CD4-positive, CD25-positive, alpha-beta regulatory T cell (primary cell): ENCODE data around the gene TAF1C. TPM values are rescaled to one million over a fixed set of nuclear protein-coding genes. Genes with fewer than 3 reads are reported as not detected.

ENCODE experiments used
- ATAC-seq, 2 donors: fragments of 150-1000 bp; cut with Tn5 transposase; one replicate each; pipeline ENCODE4 v1.10.0; 2021; ENCODE audit warnings: low read depth in 2 of 2, moderate number of reproducible peaks in 2 of 2, moderate library complexity in 1 of 2
- DNase-seq, 3 donors: peaks; one replicate each; pipeline versions ENCODE4 v3.0.0 to v3.0.0-alpha.2; 2012 to 2022; ENCODE audit warnings: mixed read lengths in 1 of 3
- H3K27ac ChIP-seq: one replicate; pipeline ENCODE4 v1.7.0; 2013; ENCODE audit warnings: mild to moderate bottlenecking, low read length; ENCODE audit not compliant: insufficient read depth, poor library complexity, severe bottlenecking
- H3K27me3 ChIP-seq: one replicate; pipeline ENCODE4 v1.7.0; 2013; ENCODE audit warnings: low read length; ENCODE audit not compliant: control insufficient read depth, insufficient read depth
- H3K36me3 ChIP-seq: one replicate; pipeline ENCODE4 v1.7.0; 2013; ENCODE audit warnings: mild to moderate bottlenecking, low read length, moderate library complexity; ENCODE audit not compliant: control insufficient read depth, insufficient read depth
- H3K4me1 ChIP-seq: 2 replicates; pipeline ENCODE4 v1.7.0; 2013; ENCODE audit warnings: mild to moderate bottlenecking, low read length; ENCODE audit not compliant: insufficient read depth, control insufficient read depth, poor library complexity, severe bottlenecking
- H3K4me3 ChIP-seq: one replicate; pipeline ENCODE4 v1.7.0; 2013; ENCODE audit warnings: low read depth, mild to moderate bottlenecking, low read length, moderate library complexity
- H3K9me3 ChIP-seq, 2 experiments: 1 replicate in 1 of 2; 2 replicates in 1 of 2; pipeline ENCODE4 v1.7.0; 2013; ENCODE audit warnings: low read length in 2 of 2, mild to moderate bottlenecking in 1 of 2, moderate library complexity in 1 of 2; ENCODE audit not compliant: control insufficient read depth in 2 of 2
- H3K27ac Mint-ChIP-seq, 3 donors: one replicate each; pipeline ENCODE4 v1.8.0; 2020 to 2022; ENCODE audit warnings: mild to moderate bottlenecking in 3 of 3, mixed read lengths in 3 of 3, moderate library complexity in 2 of 3
- H3K27me3 Mint-ChIP-seq: one replicate; pipeline ENCODE4 v1.8.0; 2022; ENCODE audit warnings: mild to moderate bottlenecking, mixed read lengths
- H3K36me3 Mint-ChIP-seq: one replicate; pipeline ENCODE4 v1.8.0; 2020; ENCODE audit warnings: mixed read lengths
- H3K4me1 Mint-ChIP-seq, 4 donors: one replicate each; pipeline ENCODE4 v1.8.0; 2020 to 2022; ENCODE audit warnings: mixed read lengths in 4 of 4, mild to moderate bottlenecking in 1 of 4
- H3K4me3 Mint-ChIP-seq, 4 donors: one replicate each; pipeline ENCODE4 v1.8.0; 2020 to 2022; ENCODE audit warnings: mild to moderate bottlenecking in 4 of 4, mixed read lengths in 4 of 4, moderate library complexity in 3 of 4
- H3K9me3 Mint-ChIP-seq, 7 donors: one replicate each; pipeline ENCODE4 v1.8.0; 2020 to 2022; ENCODE audit warnings: mixed read lengths in 7 of 7, mild to moderate bottlenecking in 3 of 7, moderate library complexity in 2 of 7
- polyA plus RNA-seq, 4 donors: library from polyadenylated mRNA; unstranded; fragments of 300-500 nt; fragmentation: Illumina TruSeq; gene quantifications; one replicate each; pipeline ENCODE4 v1.2.3, GENCODE V29; 2021
- total RNA-seq: library from RNA; stranded (reverse); gene quantifications from one replicate; pipeline ENCODE4 v1.2.3, GENCODE V29; 2022

TAF1C gene
- total and polyA plus RNA-seq, 5 donors from 2014 or later = 6.3 to 90.6 (median 7.3) TPM

DNA sequence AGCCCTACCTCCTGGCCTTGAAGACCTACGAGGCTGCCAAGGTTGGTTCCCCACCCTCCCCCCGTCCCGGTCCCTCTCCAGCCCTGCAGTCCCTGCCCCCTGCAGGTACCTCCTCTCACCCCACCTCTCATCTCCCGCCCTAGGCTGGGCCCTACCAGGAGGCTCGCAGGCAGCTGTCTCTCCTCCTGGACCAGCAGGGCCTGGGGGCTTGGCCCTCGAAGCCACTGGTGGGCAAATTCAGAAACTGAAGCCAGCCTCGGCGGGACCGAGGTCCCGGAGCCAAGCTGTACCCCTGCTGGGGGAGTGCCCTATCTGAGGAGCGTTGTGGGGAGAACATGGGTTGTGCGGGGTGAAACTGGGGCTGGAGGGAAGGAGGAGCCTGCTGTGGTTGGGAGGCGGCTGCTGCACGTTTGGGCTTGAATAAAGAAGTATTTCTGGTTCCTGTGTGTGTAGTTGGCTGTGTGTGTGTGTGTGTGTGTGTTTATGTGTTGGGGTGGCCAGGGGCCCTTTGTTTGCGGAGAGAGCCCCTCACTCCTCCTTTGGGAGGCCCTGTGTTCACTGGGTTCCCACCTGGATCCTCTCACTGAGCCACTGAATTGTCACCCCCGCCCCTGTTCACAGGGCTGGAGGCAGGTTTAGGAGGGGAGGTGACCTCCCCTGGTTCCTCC lies 10.0 kb upstream of the TAF1C start:
- no peaks in the 10 kb centered on the region for H3K9me3 Mint-ChIP-seq
- H3K27ac Mint-ChIP-seq = no peak overlapping the region
- Histone ChIP-seq H3K4me3 (no peak overlapping the region), H3K27me3 (no peaks in the 10 kb centered on the region), H3K27ac (no peak overlapping the region), H3K9me3 (no peaks in the 10 kb centered on the region), H3K36me3 (no peaks in the 10 kb centered on the region), H3K4me1 (peaks cover 11% of the 10 kb centered on the region)
- H3K27me3 Mint-ChIP-seq = no peaks in the 10 kb centered on the region
- H3K36me3 Mint-ChIP-seq = no peaks in the 10 kb centered on the region
- H3K4me3 Mint-ChIP-seq = no peak overlapping the region
- DNase-seq = no peak
- no peak for ATAC-seq
- peaks cover 5 to 21% (median 6%) of the 10 kb centered on the region in 4 donors for H3K4me1 Mint-ChIP-seq

DNA sequence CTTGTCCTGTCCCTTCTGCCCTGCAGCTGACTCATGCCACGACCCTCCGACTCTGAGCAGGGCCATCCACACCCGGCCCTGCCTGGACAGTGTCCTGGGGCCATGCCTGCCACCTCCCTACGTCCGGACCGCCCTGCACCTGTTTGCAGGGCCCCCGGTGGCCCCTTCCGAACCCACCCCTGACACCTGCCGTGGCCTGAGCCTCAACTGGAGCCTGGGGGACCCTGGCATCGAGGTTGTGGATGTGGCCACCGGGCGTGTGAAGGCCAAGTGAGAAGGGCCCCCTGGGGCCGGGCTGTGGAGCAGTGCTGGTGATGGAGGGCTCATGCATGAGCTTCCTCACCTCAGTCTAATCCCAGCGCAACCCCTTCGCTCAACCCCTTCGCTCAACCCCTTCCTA lies 9.2 kb upstream of the TAF1C start:
- H3K27ac Mint-ChIP-seq = no peak overlapping the region
- no peaks in the 10 kb centered on the region for H3K36me3 Mint-ChIP-seq
- no peak for DNase-seq
- Histone ChIP-seq H3K9me3 (no peaks in the 10 kb centered on the region), H3K4me3 (no peak overlapping the region), H3K27me3 (no peaks in the 10 kb centered on the region), H3K27ac (no peak overlapping the region), H3K36me3 (no peaks in the 10 kb centered on the region), H3K4me1 (peaks cover 11% of the 10 kb centered on the region)
- H3K4me3 Mint-ChIP-seq = no peak overlapping the region
- no peaks in the 10 kb centered on the region for H3K27me3 Mint-ChIP-seq
- ATAC-seq = no peak
- H3K4me1 Mint-ChIP-seq = peaks cover 5 to 21% (median 6%) of the 10 kb centered on the region in 4 donors
- no peaks in the 10 kb centered on the region for H3K9me3 Mint-ChIP-seq

DNA sequence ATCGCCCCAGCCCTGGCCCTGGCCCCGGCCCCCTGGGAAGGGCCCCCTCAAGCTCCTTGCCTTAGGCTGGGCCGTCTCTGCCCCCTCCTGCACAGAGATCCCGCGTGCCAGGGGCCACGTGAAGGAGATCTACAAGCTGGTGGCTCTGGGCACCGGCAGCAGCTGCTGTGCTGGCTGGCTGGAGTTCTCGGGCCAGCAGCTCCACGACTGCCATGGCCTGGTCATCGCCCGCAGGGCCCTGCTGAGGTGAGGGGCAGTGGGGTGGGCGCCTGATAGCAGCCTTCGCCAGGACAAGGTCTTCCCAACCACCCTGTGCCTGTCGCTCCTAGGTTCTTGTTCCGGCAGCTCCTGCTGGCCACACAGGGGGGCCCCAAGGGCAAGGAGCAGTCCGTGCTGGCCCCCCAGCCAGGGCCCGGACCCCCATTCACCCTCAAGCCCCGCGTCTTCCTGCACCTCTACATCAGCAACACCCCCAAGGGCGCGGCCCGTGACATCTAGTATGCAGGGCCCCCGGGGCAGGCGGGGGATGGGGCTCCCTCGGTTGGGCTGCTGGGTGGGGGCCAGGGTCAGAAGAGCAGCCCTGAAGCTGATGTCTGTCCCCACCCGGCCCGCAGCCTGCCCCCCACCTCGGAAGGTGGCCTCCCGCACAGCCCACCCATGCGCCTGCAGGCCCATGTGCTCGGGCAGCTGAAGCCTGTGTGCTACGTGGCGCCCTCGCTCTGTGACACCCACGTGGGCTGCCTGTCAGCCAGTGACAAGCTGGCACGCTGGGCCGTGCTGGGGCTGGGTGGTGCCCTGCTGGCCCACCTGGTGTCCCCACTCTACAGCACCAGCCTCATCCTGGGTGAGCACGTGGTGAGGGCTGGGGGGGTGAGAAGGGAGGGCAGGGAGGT lies 8.6 kb upstream of the TAF1C start:
- H3K27ac Mint-ChIP-seq = no peak overlapping the region
- peaks cover 5 to 21% (median 6%) of the 10 kb centered on the region in 4 donors for H3K4me1 Mint-ChIP-seq
- H3K27me3 Mint-ChIP-seq = no peaks in the 10 kb centered on the region
- Histone ChIP-seq H3K4me1 (peaks cover 11% of the 10 kb centered on the region), H3K27me3 (no peaks in the 10 kb centered on the region), H3K27ac (no peak overlapping the region), H3K9me3 (no peaks in the 10 kb centered on the region), H3K36me3 (no peaks in the 10 kb centered on the region), H3K4me3 (no peak overlapping the region)
- no peaks in the 10 kb centered on the region for H3K9me3 Mint-ChIP-seq
- no peak for DNase-seq
- no peak for ATAC-seq
- no peaks in the 10 kb centered on the region for H3K36me3 Mint-ChIP-seq
- H3K4me3 Mint-ChIP-seq = no peak overlapping the region

DNA sequence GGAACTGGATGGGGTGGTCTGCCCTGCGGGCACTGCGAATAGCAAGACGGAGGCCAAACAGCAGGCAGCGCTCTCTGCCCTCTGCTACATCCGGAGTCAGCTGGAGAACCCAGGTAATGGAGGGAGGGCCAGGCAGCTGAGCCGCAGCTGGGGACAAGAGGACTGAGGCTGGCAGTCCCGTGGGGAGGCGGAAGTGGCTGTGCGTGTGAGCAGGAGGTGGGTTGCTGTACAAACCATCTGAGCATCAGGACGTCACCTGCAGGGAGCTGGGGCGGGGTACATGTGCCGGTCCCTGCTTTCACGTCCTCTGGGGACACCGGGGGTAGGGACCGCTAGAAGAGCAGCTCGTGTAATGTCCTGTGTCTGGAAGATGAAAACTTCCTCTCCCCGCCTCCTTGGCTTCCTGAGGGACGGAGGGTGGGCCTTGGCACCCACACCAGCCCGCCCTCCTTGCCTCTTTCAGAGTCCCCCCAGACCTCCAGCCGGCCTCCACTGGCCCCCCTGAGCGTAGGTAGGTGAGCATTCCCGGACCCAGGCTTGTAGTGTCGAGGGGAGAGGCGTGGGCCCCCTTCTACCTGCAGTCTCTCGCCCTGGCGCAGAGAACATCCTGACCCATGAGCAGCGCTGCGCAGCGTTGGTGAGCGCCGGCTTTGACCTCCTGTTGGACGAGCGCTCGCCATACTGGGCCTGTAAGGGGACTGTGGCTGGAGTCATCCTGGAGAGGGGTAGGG lies 7.8 kb upstream of the TAF1C start:
- Mint-ChIP-seq H3K4me3 (peak overlapping the region in 3 of 4 donors; percentile 72 to 83 (median 79)), H3K9me3 (no peaks in the 10 kb centered on the region), H3K27ac (peak overlapping the region; percentile 57 to 93 (median 87)), H3K27me3 (no peaks in the 10 kb centered on the region), H3K36me3 (no peaks in the 10 kb centered on the region), H3K4me1 (peaks cover 5 to 21% (median 6%) of the 10 kb centered on the region in 4 donors)
- ATAC-seq (peak; percentile 80 to 84), DNase-seq (peak in 2 of 3 donors; percentile 40 to 83)
- Histone ChIP-seq H3K9me3 (no peaks in the 10 kb centered on the region), H3K4me1 (peaks cover 11% of the 10 kb centered on the region), H3K27me3 (no peaks in the 10 kb centered on the region), H3K4me3 (no peak overlapping the region), H3K36me3 (no peaks in the 10 kb centered on the region), H3K27ac (no peak overlapping the region)

DNA sequence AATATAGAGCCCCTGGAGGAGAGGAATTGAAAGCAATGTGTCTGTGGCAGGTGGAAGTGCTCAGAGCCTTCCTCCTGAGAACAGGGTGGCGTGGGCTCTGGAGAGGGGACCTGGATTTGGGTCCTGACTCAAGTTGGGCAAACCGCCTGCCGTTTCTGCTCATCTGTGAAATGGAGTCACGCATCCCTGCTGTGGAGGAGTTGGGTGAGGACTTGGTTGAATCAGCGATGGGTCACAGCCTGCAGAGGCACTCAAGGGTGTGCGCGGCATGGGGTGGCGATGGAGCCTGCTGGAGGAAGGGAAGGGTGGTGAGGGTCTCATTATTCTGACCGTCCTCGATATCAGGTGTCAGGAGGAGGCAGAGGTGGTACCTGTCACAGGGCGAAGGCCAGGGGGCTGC lies 7.2 kb upstream of the TAF1C start:
- no peaks in the 10 kb centered on the region for H3K9me3 Mint-ChIP-seq
- no peak overlapping the region for H3K27ac ChIP-seq
- H3K36me3 ChIP-seq = no peaks in the 10 kb centered on the region
- no peaks in the 10 kb centered on the region for H3K27me3 ChIP-seq
- H3K4me1 Mint-ChIP-seq = peaks cover 5 to 21% (median 6%) of the 10 kb centered on the region in 4 donors
- no peaks in the 10 kb centered on the region for H3K27me3 Mint-ChIP-seq
- DNase-seq (peak in 1 of 3 donors; percentile 13), ATAC-seq (no peak)
- H3K27ac Mint-ChIP-seq = peak overlapping the region; percentile 57 to 87 (median 70)
- peak overlapping the region in 3 of 4 donors; percentile 72 to 83 (median 79) for H3K4me3 Mint-ChIP-seq
- H3K4me3 ChIP-seq = no peak overlapping the region
- peaks cover 11% of the 10 kb centered on the region for H3K4me1 ChIP-seq
- H3K36me3 Mint-ChIP-seq = no peaks in the 10 kb centered on the region
- H3K9me3 ChIP-seq = no peaks in the 10 kb centered on the region

DNA sequence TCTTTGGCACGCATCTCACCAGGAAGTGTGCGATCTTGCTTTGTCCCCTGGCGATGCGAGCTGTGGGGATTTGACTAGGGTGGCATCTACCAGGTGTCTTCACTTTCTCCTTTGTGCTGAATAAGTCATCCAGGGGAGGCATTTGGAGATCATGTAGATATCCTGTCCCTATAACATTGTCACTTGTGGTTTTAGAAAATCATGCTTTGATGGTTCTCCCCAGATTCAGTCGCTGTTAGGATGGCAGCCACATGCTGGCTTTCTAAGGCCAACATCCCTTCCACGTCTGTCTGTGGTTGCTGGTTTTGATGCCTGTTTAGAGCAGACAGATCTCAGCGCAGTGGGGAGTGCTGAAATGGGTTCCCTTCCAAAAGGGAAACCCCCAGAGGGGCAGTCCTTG lies 6.6 kb upstream of the TAF1C start:
- H3K4me3 ChIP-seq = peak overlapping the region; percentile 5
- DNase-seq (peak in 1 of 3 donors; percentile 41), ATAC-seq (no peak)
- peaks cover 5 to 21% (median 6%) of the 10 kb centered on the region in 4 donors for H3K4me1 Mint-ChIP-seq
- no peaks in the 10 kb centered on the region for H3K36me3 Mint-ChIP-seq
- no peaks in the 10 kb centered on the region for H3K27me3 ChIP-seq
- no peaks in the 10 kb centered on the region for H3K27me3 Mint-ChIP-seq
- peaks cover 11% of the 10 kb centered on the region for H3K4me1 ChIP-seq
- no peaks in the 10 kb centered on the region for H3K36me3 ChIP-seq
- peak overlapping the region in 2 of 3 donors; percentile 57 to 87 for H3K27ac Mint-ChIP-seq
- no peaks in the 10 kb centered on the region for H3K9me3 ChIP-seq
- H3K4me3 Mint-ChIP-seq = peak overlapping the region in 2 of 4 donors; percentile 72 to 83
- no peak overlapping the region for H3K27ac ChIP-seq
- no peaks in the 10 kb centered on the region for H3K9me3 Mint-ChIP-seq

DNA sequence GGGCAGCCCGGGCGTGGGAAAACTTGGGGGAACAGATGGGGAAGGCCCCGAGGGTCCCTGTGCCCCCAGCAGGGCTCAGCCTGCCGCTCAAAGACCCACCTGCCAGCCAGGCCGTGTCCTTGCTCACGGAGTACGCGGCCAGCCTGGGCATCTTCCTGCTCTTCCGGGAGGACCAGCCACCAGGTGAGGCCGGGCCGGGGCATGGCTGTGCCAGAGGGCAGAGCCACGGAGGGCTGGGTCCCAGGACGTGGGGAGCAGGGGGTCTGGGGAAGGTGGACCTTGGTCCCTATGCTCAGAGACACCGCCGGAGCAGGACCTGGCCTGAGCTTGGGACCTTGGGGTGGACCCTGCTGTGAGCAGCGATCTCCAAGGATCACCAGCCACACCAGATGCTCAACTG lies 4.6 kb upstream of the TAF1C start:
- no peak for DNase-seq
- no peaks in the 10 kb centered on the region for H3K36me3 ChIP-seq
- H3K27me3 ChIP-seq = no peaks in the 10 kb centered on the region
- ATAC-seq = no peak
- Mint-ChIP-seq H3K4me3 (no peak overlapping the region), H3K27me3 (peaks cover 4% of the 10 kb centered on the region), H3K9me3 (no peaks in the 10 kb centered on the region), H3K4me1 (peaks cover 5 to 27% (median 11%) of the 10 kb centered on the region in 4 donors), H3K27ac (no peak overlapping the region), H3K36me3 (no peaks in the 10 kb centered on the region)
- no peak overlapping the region for H3K27ac ChIP-seq
- peaks cover 16% of the 10 kb centered on the region for H3K4me1 ChIP-seq
- no peaks in the 10 kb centered on the region for H3K9me3 ChIP-seq
- H3K4me3 ChIP-seq = no peak overlapping the region
